K562 (cell line): Measurements from ENCODE around the gene ENC1. TPM values are rescaled to one million over a fixed set of nuclear protein-coding genes. Genes with fewer than 3 reads are reported as not detected.

Experiments
- BRD4 ChIP-seq: fragments of 200-600 bp; sonication (generic); IDR thresholded peaks from 2 replicates; pipeline ENCODE4 v1.6.1; 2017; ENCODE audit warnings: inconsistent platforms
- CBX2 ChIP-seq: fragments of 200-600 bp; sonication (generic); IDR thresholded peaks from one replicate; pipeline ENCODE4 v1.6.1; 2012; ENCODE audit warnings: mild to moderate bottlenecking, low read length, inconsistent platforms; ENCODE audit not compliant: insufficient read depth, poor library complexity, severe bottlenecking
- CC2D1A ChIP-seq: fragments of 450-650 bp; IDR thresholded peaks from 2 replicates; pipeline ENCODE4 v1.6.1; 2017; ENCODE audit warnings: mild to moderate bottlenecking
- CXXC5 ChIP-seq: fragments of 250-450 bp; sonication (Bioruptor Pico); IDR thresholded peaks from 2 replicates; pipeline ENCODE4 v1.8.0; 2022; ENCODE audit warnings: inconsistent platforms, mild to moderate bottlenecking, moderate library complexity
- GABPA ChIP-seq: fragments of 200-800 bp; sonication (Bioruptor generic); conservative IDR thresholded peaks from 2 replicates; pipeline ENCODE4 v1.6.1; 2016; ENCODE audit warnings: low read depth, missing genetic modification characterization, missing compliant biosample characterization
- GTF2E2 ChIP-seq: fragments of 200-800 bp; sonication (Bioruptor generic); IDR thresholded peaks from 2 replicates; pipeline ENCODE4 v1.6.1; 2016; ENCODE audit warnings: missing genetic modification characterization, missing compliant biosample characterization
- HDAC6 ChIP-seq: IDR thresholded peaks from 2 replicates; pipeline ENCODE4 v1.6.1; 2012; ENCODE audit warnings: low read depth, mild to moderate bottlenecking, control low read depth, inconsistent platforms, low read length, moderate library complexity
- L3MBTL2 ChIP-seq: fragments of 450-650 bp; IDR thresholded peaks from 2 replicates; pipeline ENCODE4 v1.6.1; 2016; ENCODE audit warnings: mild to moderate bottlenecking, moderate library complexity
- NFIX ChIP-seq: fragments of 250-450 bp; sonication (Bioruptor Pico); IDR thresholded peaks from 2 replicates; pipeline ENCODE4 v1.4.0; 2020; ENCODE audit warnings: low read depth, mild to moderate bottlenecking, moderate library complexity
- RERE ChIP-seq: sonication (generic); formaldehyde crosslinking; IDR thresholded peaks from 2 replicates; pipeline ENCODE4 v1.8.0; 2023; ENCODE audit warnings: missing genetic modification reagents, mild to moderate bottlenecking, borderline replicate concordance
- SIN3A ChIP-seq, 2 experiments: fragments of 150-350 bp in 1 of 2; IDR thresholded peaks; 2 replicates each; pipeline ENCODE4 v1.6.1; 2011 to 2016; ENCODE audit warnings: borderline replicate concordance in 2 of 2, low read depth in 2 of 2, low read length in 2 of 2, mild to moderate bottlenecking in 2 of 2, moderate library complexity in 2 of 2; ENCODE audit not compliant: control insufficient read depth in 1 of 2
- SMARCB1 ChIP-seq: IDR thresholded peaks from 2 replicates; pipeline ENCODE4 v1.6.1; 2011; ENCODE audit warnings: improper control_type of control experiment, low read depth; ENCODE audit not compliant: insufficient read length
- SMARCC2 ChIP-seq: fragments of 450-650 bp; IDR thresholded peaks from 2 replicates; pipeline ENCODE4 v1.6.1; 2017; ENCODE audit warnings: antibody characterized with exemption, moderate library complexity, mild to moderate bottlenecking, low read depth
- USF1 ChIP-seq: sonication (generic); formaldehyde crosslinking; IDR thresholded peaks from 2 replicates; pipeline ENCODE4 v1.9.0; 2022; ENCODE audit warnings: mild to moderate bottlenecking, missing genetic modification reagents
- USF2 ChIP-seq: sonication (generic); formaldehyde crosslinking; IDR thresholded peaks from 2 replicates; pipeline ENCODE4 v1.5.0; 2020; ENCODE audit warnings: missing genetic modification reagents
- ZBTB17 ChIP-seq: fragments of 450-650 bp; formaldehyde crosslinking; IDR thresholded peaks from 2 replicates; pipeline ENCODE4 v1.4.0; 2020; ENCODE audit warnings: mild to moderate bottlenecking
- ZNF124 ChIP-seq: sonication (generic); formaldehyde crosslinking; IDR thresholded peaks from 2 replicates; pipeline ENCODE4 v1.8.1; 2022; ENCODE audit warnings: missing genetic modification reagents
- ZNF3 ChIP-seq: fragments of 250-450 bp; sonication (Bioruptor Pico); IDR thresholded peaks from 2 replicates; pipeline ENCODE4 v1.5.0; 2021; ENCODE audit warnings: mild to moderate bottlenecking, moderate library complexity
- ZNF512 ChIP-seq: IDR thresholded peaks from 2 replicates; pipeline ENCODE4 v1.6.1; 2016; ENCODE audit warnings: missing genetic modification characterization, missing compliant biosample characterization
- polyA plus RNA-seq, 8 experiments: library from polyadenylated mRNA; depleted of rRNA in 4 of 8; stranded (reverse) in 5 of 8; unstranded in 3 of 8; fragments of >200 nt; fragmentation: Nextera tagmentation in 2 of 8; fragmentation: Illumina TruSeq in 1 of 8; extraction: Ambion mirVana in 2 of 8; extraction: Trizol in 1 of 8; gene quantifications; 2 replicates each; pipeline versions ENCODE4 v1.2.1 to v1.2.3, GENCODE V29; 2011 to 2014; ENCODE audit warnings: inconsistent platforms in 1 of 8, missing spikeins in 1 of 8
- total RNA-seq, 7 experiments: library from RNA; depleted of rRNA in 6 of 7; stranded (reverse); fragments of >200 nt in 6 of 7; fragmentation: Illumina TruSeq in 2 of 7; extraction: Trizol in 2 of 7; gene quantifications; 2 replicates each; pipeline versions ENCODE4 v1.2.1 to v1.2.3, GENCODE V29; 2011 to 2021; ENCODE audit warnings: low replicate concordance in 1 of 7

The ENC1 gene
- total and polyA plus RNA-seq, 9 of the 15 experiments (the other 6 are each of a cell fraction or from before 2014, with no cell fraction given), result 0.17 to 3.2 (median 0.97) TPM

GRCh38 chr5:74640954-74641734 lies 616 bp upstream of the ENC1 start (continued):
- peak; percentile 80 for TF ChIP-seq USF1 (CRISPR knock-in tag)
- no peak for TF ChIP-seq ZBTB17 (CRISPR knock-in tag)
- no peak for TF ChIP-seq GABPA (tag)
- no peak for TF ChIP-seq BRD4
- TF ChIP-seq ZNF512 (tag), result no peak
- no peak for TF ChIP-seq CBX2
- TF ChIP-seq RERE, result no peak
- TF ChIP-seq CXXC5 (CRISPR knock-in tag), result peak; percentile 52; the same call in 1 of the 2 replicates
- no peak for TF ChIP-seq ZNF124 (CRISPR knock-in tag)
- TF ChIP-seq HDAC6, result 0 out of 2 replicates have a peak, but pooled peaks have one; percentile 46
- TF ChIP-seq CC2D1A, result no peak
- 0 out of 2 replicates have a peak, but pooled peaks have one; percentile 51 for TF ChIP-seq GTF2E2 (tag)
- no peak for TF ChIP-seq ZNF3 (CRISPR knock-in tag)
- TF ChIP-seq NFIX (CRISPR knock-in tag), result peak; percentile 64
- TF ChIP-seq L3MBTL2, result 0 out of 2 replicates have a peak, but pooled peaks have one; percentile 29
- TF ChIP-seq SMARCC2, result no peak
- no peak for TF ChIP-seq SMARCB1
- TF ChIP-seq USF2 (CRISPR knock-in tag), result peak; percentile 60
- TF ChIP-seq SIN3A (IDR thresholded peaks at IDR 0.05; ENCODE audit: borderline replicate concordance in 2 of 2, control insufficient read depth in 1 of 2, low read depth in 2 of 2, low read length in 2 of 2), result no peak
